Measurements from ENCODE around the gene ZNF281.
"Not testable (repeated sequence)": the region's sequence is repeated elsewhere in the genome, so short reads cannot be mapped to it uniquely, and the experiment has no call there.

The ZNF281 gene

DNA sequence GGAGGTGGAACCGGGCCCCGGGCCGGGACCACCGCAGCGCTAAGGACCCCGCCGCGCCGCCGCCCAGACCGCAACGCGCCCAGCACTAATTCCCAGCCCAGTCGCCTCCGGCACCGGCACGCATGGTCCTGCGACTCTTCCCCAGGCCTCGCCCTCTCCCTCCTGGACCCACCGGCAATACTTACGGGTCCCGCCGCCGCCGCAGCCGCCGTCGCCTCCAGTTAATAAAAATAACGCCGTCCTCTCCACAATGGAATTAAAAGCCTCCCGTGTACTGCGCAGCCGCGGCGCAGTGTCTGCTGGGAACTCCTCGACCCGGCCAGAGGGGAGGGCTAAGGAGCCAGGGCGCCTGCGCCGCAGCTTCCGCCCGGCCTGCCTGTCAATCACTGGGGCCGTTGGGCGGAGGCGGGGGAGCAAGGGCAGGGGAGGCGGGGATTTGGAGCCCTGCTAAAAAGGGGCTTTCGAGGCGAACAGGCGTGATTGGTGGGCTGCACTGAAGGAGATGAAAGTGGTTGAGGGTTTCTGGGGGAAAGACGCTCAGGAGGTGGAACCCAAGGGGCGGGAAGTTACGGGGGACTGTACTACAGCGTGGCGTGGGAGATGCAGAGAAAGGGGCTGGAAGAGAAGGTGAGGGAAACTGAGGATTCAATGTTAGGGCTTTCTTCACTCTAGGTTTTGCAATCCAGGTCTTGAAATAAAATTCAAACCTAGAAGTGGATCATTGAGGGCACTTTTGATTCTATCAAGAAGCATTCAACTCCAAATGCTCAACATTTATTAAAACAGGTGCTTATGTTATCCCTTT is at the start of gene ZNF281:
TSS of gene ZNF281 (minus strand) at position 276 of the 805 bp plus-strand sequence. CDS start 331 bp downstream, outside the sequence.
- DNase-seq (ENCODE audit: low read depth), result peak; percentile 94

DNA sequence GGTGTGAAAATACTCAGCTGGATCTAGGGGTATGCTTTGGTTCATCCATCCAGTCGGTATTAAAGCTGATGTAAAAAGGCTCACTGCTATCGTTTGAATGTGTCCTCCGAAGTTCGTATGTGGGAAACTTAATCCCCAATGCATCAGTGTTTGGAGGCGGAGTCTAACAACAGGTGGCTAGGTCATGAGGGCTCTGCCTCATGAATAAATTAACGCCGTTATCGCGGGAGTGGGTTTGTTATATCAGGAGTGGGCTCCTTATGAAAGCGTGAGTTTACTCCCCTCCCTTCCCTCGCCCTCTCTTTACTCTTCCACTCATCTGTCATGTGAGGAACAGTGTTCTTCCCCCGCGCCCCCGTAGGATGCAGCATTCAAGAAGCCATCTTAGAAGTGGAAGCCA is 48.9 kb upstream of the ZNF281 start:
- no peak for DNase-seq (ENCODE audit: low read depth)

DNA sequence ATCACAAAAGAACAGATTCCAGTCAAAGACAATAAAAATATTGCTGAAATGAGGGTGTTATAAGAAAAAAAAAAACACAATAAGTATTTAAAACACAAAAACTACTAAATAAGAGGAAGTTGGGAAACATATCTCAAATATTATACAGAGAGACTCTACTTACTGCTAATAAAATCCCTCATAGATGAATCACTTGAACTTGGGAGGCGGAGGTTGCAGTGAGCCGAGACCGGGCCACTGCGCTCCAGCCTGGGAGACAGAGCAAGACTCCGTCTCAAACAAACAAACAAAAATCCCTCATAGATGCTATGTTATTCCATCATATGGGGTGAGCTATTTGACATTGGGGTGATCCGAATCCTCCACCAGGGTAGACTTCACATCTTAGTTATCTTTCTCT is 48.0 kb upstream of the ZNF281 start:
- DNase-seq (ENCODE audit: low read depth), result no peak

DNA sequence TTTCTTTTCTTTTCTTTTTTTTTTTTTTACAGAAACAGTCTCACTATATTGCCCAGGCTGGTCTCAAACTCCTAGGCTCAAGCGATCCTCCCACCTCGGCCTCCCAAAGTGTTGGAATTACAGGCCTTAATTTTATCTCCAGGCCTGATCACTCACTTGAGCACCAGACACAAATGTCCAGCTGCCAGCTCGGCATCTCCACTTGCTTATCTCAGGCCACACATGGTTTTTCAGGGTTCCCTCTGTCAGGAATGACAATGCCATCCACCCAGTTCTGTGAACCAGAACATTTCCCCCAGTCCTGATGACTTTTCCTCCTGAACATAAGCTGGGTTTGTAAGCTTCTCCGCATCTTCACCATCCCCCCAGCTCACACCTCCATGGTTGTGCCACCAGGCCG is 44.6 kb upstream of the ZNF281 start:
- DNase-seq (ENCODE audit: low read depth), result no peak

- DNase-seq (ENCODE audit: low read depth), result no peak
Measured at GRCh38 chr1:200453553-200453905, 43.7 kb upstream of the ZNF281 start.

- no peak for DNase-seq (ENCODE audit: low read depth)
Measured at GRCh38 chr1:200452850-200453552, 43.2 kb upstream of the ZNF281 start.

- DNase-seq (ENCODE audit: low read depth), result no peak
Measured at GRCh38 chr1:200448034-200448762, 38.4 kb upstream of the ZNF281 start.

GRCh38 chr1:200445213-200445612 is 35.4 kb upstream of the ZNF281 start:
- DNase-seq (ENCODE audit: low read depth), result no peak

GRCh38 chr1:200444478-200444877 is 34.6 kb upstream of the ZNF281 start:
- DNase-seq (ENCODE audit: low read depth), result no peak

DNA sequence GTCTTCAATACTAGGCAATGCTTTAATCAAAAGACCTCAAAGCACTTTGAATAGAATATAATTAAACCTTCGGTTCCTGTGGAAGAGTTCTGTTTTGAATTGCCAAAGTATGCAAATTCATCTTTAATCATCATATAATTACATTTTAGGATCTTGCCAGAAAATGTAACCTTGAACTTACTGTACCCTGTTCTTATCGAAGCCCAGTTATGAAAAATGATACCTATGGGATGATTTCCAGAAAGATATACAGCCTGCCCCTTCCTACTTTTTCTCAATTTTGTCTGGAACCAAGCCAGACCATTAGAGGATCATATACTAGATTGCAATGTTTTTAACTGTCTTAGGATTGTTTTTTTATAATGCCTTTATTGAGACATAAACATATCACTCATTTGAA is 34.0 kb upstream of the ZNF281 start:
- no peak for DNase-seq (ENCODE audit: low read depth)

DNA sequence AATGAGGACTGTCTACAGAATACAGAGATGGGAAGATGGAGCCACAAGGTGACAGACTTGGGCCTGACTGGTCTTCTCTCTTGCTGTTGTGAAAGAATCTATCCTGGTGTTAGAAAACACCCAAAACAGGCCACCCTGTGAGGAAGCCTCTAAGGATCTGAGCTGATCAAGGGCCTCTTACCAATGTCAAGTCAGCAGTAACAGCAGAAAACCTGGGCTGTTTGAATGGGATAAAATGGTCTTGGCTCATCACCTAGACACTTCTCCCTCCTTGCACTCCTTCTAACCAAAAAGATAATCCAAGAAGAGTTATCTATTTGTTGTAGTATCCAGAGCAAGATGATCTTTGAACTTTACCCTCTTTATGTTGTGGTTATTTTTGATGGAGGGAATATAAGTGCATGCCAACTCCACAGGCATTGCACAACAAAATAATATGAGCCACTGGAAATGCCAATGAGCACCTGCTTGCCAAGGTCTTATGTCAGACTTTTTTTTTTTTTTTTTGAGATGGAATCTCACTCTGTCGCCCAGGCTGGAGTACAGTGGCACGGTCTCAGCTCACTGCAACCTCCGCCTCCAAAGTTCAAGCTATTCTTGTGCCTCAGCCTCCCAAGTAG is 32.8 kb upstream of the ZNF281 start:
- no peak for DNase-seq (ENCODE audit: low read depth)

DNA sequence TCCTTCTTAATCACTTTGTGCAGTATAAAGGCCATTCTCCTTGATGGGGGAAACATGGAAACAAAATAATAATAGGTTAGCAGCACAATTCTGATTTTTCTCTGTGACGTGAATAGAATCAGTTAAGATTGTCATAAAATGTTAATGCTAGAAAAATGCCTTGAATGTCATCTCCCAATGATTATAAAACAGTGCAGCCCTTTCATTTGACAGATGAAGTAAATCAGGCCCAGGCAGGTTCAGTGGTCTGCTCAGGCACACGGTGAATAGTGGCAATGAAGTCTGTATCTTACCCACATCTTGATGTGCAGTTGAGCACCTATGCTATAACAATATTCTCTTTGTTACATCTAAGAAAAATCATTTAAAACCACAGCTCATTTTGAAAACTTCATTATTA is 32.2 kb upstream of the ZNF281 start:
- no peak for DNase-seq (ENCODE audit: low read depth)

GRCh38 chr1:200438911-200439310 is 29.1 kb upstream of the ZNF281 start:
- DNase-seq (ENCODE audit: low read depth), result no peak

- not testable (repeated sequence) for DNase-seq (ENCODE audit: low read depth)
Measured at GRCh38 chr1:200438413-200438812, 28.6 kb upstream of the ZNF281 start.

- no peak for DNase-seq (ENCODE audit: low read depth)
Measured at GRCh38 chr1:200437556-200438203, 27.8 kb upstream of the ZNF281 start.

DNA sequence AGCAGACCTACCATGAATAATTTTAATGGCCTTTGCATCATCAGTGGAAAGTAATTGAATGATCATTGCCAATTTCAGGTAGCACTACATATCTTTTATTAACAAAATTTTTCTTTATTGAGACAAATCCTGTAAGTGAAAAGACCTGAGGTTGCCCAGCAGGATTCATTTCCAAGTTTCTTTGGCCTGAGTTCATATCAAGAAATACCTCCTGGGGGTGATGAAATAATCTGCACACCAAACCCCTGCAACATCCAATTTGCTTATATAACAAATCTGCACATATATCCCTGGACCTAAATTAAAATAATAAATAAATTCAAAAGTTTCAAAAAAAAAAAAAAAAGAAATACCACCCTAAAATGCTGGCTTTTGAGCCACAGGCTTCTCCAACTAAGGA is 27.3 kb upstream of the ZNF281 start:
- no peak for DNase-seq (ENCODE audit: low read depth)

DNA sequence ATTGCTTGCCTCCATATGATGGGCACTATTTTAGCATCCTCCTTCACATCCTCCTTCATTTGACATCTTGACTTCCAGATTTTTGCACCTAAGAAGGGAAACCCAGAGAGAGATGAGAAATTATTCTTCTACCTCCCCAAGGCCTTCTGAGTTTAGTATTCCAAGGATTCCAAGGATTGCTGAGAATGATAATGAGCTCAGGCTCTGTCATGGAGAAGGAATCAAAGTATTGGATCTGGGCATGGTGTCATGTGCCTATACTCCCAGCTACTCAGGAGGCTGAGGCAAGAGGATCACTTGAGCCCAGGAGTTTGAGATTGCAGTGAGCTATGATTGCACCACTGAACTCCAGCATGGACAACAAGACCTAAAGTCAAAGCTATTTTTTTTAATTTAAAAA is 26.6 kb upstream of the ZNF281 start:
- no peak for DNase-seq (ENCODE audit: low read depth)

GRCh38 chr1:200435200-200435780 is 25.5 kb upstream of the ZNF281 start:
- no peak for DNase-seq (ENCODE audit: low read depth)

DNA sequence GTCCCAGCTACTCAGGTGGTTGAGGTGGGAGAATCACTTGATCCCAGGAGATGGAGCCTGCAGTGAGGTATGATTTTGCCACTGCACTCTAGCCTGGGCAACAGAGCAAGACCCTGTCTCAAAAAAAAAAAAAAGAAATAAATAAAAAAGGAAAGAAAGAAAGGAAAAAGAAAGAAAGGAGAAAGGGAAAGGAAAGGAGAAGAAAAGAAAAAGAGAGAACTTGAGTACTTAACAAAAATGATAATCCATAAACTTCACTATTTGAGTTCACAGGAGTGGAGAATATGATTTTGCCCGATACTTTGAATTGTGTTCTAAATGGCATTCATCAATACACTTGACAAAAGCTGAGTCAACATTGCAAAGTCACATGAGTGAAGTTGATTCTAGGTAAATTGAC is 23.8 kb upstream of the ZNF281 start:
- no peak for DNase-seq (ENCODE audit: low read depth)

GRCh38 chr1:200432586-200432985 is 22.8 kb upstream of the ZNF281 start:
- no peak for DNase-seq (ENCODE audit: low read depth)

- DNase-seq (ENCODE audit: low read depth), result no peak
Measured at GRCh38 chr1:200429221-200429751, 19.4 kb upstream of the ZNF281 start.

All from stimulated activated CD8-positive, alpha-beta memory T cell treated with anti-CD3 and anti-CD28 coated beads, Interleukin-7, amount 100 ng/mL, for 24 hours (primary cell).